NAMALWA (cell line): ENCODE results near the gene ACO2.
A peak's percentile ranks its signal among the peaks of the same experiment; 100 is the strongest.
"Not testable (repeated sequence)": the region's sequence is repeated elsewhere in the genome, so short reads cannot be mapped to it uniquely, and the experiment has no call there.

Source experiments
- DNase-seq: peaks from one replicate; pipeline ENCODE4 v3.0.0-alpha.2; 2015; ENCODE audit warnings: low spot score

Gene ACO2

DNA sequence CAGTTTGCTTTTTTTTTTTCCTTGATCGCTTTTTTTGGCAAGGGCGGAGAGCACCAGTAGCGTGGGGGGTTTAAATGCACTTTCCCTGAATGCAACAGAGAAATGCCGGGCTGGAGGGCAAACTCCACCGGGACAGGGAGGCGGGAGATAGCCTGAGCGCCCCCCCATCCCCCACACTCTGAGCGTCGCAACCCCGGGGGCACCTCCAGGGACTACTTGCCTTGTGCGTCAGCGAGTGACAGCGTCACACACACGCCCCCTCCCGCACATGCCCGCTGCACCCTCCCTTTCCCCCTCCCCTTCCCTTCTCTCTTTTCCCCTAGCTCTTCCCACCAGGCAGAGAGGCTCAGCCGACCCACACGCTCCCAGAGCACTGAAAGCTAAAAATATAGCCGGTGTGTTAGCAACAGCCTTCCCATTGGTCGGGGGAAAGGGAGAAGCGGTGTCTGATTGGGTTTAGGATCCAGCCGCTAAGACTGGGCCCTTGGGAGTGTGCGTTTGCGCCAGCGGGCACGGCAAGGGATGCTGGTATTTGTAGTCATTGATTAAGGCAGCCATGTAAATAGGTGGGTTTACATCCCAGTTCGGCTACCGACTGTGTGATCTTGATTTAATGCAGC, 20.6 kb upstream of the ACO2 start:
- peak; percentile 99 for DNase-seq

DNA sequence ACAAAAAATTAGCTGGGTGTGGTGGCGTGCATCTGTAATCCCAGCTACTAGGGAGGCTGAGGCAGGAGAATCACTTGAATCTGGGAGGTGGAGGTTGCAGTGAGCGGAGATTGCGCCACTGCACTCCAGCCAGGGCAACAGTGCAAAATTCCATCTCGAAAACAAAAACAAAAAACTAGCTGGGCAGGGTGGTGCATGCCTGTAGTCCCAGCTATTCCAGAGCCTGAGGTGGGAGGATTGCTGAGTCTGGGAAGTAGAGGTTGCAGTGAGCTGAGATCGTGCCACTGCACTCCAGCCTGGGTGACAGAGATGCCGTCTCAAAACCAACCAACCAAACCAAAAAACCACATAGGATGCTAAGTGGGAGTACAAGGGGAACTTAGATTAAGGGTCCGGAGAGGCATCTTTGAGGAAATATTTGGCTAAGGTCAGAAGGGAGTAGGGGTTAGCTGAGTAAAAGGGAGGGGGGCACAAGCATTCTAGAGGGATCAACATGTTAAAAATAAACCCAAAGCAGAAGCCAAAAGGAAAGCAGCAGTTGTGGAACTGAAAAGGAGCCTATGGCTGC, 10.7 kb upstream of the ACO2 start:
- no peak for DNase-seq

DNA sequence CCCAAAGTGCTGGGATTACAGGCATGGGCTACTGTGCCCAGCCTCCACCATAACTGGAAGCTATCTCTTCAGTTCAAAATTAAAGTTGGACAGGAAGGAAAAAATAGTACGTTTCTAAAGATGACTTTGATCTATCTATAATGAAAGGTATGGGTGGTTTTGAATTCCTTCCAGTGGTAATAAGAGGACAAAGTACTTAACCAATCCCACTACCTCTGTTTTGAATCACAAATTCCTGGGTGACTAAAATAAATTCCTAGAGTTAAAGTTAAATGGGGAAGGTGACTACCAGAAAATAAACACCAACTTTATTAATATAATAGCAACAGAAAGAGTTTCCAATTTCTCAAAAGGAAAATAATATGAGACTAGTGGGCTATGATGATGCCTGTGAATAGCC, 9.5 kb upstream of the ACO2 start:
- no peak for DNase-seq

DNA sequence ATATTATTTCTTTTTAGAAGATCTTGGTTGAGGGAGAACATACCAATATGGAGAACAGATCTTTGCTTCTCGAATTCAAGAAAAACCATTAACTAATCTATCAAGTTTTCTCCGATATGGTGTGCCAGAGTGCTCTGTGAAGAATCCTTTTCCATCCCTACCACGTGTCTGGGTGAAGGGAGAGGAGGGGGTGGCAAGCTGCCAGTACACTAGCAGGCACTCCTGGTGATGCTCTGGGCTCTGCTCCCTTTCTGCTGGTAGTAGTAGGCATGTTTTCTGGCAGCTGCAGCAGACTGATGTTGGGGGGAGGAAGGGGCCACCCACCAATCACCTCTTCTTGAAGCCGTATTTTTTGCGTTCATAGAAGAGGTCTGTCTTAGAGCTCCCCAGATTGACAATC, 8.8 kb upstream of the ACO2 start:
- DNase-seq: not testable (repeated sequence)

DNA sequence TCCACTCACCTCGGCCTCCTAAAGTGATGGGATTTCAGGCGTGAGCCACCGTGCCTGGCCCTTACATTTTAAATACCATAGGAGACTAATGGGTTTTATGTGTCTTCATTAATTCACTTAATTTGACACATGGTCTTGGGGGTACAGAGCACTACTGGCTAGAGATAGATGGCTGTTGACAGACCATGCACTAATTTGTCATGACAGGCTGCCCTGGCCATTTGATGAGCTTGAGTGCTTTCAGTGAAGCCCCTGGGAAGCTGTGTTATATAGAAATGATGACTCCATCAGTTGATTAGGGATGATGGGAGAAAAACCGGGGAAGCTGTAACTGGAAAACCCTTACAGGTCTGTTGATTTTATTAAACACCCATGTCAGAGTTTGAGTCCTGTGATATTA, 7.0 kb upstream of the ACO2 start:
- no peak for DNase-seq

DNA sequence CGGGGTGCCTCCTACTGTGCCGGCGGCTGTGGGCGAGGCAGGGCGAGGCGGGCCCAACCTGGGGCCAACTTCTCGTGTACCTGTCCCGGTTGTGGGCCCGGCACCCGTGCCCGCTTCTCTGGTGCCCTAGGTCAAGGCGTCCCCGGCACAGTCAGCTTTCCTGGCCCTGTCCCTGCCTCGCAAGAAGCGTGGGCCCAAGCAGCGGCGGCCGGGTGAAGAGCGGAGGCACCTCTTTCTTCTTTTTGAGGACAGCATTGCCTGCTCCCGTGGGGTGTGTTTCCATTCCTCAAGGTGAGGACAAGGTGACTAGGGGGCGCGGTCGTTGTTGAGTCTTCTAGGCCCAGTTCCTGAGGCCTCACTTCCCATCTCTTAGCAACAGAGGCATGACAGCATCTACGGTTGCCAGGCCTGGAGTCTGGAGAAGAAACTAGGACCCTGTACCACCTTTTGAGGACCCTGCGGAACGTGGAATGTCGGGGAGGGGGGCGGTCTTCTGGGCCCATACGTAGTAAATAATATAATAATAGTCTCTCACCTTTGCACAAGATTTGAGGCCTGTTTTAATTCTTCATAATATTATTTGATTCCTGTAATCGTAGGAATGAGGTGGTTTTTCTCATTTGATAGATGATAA, 418 bp downstream of the ACO2 start:
- peak; percentile 71 for DNase-seq

DNA sequence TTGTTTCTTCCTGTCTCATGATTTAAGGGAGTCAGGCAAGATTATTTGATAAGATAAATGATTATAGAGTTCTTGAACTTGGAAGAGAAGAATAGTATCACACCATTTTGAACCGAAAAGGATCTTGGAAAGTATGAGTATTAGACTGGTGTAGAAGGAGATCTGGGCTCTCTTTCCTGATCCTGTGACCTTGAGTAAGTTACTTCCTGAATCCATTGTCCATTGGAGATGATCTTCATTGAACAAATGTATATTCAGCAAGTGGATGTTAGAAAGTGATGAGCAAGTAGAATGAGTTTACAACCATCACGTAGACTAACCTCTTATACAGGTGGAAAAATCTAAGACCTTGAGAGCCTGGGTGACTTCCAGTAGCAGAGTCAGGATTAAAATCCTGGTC, 2.0 kb downstream of the ACO2 start:
- DNase-seq: no peak

DNA sequence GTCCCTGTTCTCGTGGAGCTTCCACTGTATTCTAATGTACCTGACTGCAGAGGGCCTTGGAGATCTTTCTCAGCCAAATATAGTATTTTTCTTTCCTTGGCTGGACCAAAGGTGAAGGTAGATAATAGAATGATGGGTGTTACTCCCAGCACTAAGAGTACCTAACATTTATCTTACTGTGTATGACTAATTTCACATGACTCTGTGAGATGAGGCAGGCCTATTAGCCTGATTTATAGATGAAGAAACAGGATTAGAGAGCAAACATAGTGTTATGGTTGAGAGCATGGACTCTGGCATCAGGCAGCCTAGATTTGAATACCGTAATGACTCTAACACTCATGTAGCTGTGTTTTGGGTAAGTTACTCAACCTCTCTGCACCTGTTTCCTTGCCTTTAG, 2.7 kb downstream of the ACO2 start:
- DNase-seq: no peak

DNA sequence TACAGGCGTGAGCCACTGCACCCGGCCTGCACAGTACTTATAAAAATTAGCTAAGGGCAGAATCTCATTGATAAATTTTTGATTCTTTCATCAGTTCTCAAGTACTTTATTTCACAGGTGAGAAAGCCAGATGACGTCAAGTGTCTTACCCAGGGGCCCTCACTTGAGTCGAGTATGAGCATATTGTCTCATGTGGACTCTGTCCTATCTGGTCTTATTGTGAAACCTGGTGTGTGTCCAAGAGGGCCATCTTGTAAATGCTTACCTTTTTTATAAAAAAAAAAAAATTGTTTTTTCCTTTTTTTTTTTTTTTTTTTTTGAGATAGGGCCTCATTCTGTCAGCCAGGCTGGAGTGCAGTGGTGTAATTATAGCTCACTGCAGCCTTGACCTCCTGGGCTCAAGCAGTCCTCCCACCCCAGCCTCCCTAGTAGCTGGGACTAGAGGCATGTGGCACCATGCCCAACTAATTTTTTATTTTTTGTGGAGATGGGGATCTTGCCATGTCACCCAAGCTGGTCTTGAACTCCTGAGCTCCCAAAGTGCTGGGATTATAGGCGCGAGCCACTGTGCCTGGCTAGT, 6.0 kb downstream of the ACO2 start:
- DNase-seq: no peak

DNA sequence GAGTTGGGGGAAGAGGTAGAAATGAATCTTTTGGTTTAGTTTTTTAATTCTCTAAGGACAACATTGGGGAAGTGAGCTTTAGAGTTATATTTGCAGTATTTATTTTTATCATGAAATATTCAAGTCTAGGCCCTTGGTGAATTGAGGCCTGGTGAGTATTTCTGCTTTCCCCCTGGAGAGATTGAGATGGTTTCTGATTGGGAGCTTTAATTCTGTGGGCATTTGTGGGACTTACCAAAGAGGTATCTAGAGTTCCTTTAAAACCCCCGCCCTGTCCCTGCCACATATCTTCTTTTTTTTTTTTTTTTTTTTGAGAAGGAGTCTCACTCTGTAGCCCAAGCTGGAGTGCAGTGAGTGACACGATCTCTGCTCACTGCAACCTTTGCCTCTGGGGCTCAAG, 9.6 kb downstream of the ACO2 start:
- DNase-seq: no peak

DNA sequence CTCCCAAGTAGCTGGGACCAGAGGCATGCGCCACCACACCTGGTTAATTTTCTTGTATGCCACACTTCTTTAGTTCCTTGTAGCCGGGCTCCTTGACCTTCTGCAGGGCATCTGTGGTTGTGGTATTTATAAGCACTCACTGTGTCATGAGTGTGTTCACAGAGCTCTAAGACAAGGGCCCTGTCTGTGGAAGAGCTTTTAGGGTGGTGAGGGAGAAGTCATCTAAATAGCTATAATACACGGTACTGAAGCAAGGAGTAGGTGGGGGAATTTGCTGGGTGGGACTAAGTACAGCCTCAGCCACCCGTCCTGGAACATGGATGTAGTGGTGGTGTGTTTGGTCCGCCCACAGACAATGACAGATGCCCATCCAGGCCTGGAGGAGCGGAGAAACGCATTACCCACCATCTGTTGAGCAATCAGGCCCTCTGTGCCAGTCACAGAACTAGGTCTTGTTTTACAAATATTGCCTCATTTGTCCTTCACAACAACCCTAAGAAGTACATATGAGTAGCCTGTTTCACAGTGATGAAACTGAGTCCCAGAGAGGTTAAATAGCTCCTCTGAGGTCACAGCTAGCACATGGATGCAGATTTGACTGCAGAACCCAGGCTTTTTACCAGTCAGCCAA, 10.1 kb downstream of the ACO2 start:
- DNase-seq: no peak

DNA sequence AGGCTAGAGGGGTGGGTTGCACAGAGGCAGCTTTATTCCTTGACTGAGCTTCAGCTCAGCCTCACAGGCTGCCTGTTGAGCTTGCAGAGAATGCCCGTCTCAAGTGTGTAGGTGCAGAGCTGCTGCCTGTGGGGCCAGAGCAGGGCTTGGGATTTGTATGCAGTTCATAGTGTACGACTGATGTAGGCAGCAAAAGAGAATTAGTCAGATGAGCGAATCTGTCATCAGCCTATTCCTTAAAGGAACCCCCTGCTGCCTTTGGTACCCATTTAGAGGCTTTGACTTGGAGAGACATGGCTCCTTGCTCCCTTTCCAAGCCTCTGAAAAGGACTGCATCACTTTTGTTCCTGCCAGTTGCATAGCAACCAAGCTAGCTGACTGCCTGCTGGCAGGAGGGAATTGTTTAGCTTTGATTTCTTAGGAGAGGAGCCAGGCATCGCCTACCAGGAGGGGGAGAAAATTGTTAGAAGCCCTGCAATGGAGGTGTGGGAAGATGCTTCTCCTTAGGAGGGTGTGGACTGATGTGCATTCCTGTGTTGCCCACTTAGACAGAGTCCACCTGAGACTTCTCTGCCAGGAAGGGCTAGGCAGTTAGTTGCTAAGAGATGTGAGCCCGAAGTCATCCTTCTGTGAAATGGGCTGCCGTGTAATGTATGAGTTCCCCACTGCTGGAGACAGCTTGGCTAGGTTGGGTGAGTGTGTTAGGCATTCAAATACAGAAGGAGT, 10.9 kb downstream of the ACO2 start:
- no peak for DNase-seq

DNA sequence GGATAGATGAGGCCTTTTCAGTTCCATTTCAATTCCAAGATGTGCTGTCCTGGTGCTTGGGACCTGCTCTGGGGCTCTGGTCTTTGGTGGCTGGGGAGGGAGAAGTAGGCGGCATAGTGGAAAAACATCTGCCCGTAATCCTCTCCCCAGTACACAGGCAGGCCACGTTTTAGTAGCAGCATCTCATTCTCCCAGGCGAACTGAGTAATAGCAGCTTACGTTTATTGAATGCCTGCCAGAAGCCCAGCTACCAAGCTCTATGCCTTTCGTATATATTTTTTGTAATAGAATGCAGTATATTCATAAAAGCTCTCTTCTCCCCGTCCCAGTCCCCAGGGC, 11.4 kb downstream of the ACO2 start:
- DNase-seq: no peak

DNA sequence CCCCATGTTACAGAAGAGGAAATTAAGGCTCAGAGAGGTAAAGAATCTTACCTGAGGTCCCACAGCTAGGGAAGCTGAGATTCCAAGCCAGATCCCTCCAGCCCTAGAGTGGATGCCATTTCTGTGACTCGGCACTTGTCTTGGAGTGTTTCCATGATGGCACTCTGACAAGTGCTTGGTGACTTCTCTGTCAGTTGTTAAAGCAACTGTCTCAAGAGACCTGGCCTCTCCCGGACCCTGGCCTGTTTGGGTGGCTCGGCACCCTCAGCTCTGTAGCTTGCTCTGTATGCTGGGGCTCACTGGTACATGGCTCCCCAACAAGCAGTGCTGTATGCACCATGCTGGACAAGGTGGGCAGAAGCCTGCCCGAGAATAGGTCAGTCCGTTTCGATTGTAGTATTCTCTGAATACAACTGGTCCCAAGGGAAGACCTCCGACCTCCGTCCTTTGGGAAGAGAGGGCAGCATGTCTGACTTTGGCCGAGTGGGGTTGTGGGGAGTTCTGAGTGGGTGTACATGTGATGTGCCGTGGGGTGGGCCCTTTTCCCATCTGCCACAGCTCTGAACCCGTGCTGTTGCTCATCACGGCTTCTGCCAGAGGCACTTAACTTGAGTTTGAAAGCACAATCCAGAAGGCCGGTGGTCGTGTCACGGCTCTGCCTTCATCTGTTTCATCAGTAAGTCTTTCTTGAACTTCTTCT, 12.4 kb downstream of the ACO2 start:
- DNase-seq: no peak

DNA sequence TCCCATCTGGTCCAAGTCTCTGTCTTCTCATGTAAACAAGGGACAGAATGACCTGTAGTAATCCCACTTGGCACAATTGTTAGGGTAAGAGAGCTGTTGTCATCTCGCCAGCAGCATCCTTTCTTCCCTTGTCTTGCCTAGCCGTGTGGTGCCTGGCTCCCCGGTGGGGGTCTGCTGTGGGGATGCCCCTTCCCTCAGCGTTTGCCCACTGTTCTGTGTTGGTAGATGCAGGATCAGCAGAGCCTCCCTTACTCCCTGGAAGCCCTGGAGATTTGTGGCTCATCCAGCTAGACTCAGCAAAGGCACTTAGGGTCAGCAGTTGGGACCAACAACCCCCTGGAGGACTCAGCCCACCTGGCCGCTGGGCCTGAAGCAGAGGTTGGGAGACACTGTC, 13.0 kb downstream of the ACO2 start:
- no peak for DNase-seq

DNA sequence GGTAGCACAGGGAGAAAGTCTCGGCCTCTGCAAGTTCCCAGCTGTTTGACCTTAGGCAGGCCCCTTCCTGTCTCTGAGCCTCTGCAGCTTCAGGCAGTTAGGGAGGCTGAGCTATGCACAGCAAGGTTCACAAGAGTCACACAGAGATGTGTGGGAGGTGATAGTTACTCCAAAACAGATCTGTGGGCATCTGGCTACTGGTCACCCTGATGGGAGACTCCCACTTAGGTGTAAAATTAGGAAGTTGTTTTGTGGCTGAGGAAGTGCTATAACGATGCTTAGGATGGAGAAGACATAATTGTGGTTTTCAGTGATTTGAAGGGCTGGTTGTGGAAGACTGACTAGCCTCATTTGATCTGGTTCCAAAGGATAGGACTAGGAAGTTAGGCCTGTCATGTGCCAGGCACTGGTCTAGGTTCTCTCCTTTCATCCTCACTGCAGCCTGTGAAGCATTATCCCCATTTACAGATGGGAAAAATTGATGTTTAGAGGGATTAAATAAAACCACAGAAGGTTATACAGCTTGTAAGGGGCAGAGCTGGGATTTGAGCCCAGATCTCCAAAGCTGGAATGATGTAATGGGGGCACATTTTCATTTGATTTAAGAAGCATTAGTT, 13.5 kb downstream of the ACO2 start:
- no peak for DNase-seq

DNA sequence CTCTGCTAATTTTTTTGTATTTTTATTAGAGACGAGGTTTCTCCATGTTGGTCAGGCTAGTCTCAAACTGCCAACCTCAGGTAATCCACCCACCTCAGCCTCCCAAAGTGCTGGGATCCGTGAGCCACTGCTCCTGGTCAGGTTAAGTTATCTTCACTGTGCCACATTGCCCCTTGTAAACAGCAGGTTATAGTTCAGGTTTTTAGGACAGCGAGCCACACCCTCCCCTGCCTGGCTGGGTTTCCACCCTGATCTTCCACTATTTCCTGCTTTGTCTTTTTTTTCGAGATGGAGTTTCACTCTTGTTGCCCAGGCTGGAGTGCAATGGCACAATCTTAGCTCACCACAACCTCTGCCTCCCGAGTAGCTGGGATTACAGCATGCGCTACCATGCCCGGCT, 16.1 kb downstream of the ACO2 start:
- no peak for DNase-seq

DNA sequence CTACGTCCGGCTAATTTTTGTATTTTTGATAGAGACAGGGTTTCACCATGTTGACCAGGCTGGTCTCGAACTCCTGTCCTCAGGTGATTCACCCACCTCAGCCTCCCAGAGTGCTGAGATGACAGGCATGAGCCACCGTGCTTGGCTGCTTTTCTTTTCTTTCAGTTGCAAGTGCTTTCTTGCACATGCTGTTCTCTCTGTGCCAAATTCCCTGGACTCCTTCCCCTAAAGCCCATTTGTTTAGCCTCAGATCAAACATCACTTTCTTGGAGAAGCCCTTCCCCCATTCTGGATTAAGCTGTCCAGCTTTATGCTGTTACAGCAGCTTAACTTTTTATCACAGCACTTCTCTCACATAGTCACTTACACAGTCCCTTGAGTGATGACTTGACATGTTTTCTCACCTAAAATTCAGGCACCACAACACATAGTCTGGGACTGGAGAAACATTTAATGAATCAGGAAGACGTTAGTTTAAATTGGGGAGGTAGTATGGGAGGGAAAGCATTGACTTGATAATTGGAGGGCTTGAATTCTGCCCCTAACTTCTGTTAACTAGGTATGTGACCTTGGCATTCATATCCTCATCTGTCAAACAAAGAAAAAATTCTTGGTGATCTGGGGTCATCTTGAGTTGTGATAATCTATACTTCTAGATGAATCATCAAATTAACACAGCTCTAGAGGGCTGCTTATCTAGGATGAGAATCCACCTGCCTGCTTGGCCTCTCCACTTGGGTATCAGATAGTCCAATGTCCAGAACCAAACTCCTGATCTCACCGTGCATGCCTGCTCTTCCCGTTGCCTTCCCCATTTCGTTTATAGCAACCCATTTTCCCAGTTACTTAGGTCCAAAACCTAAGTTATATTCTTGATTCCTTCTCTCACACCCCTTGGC, 18.4 kb downstream of the ACO2 start:
- no peak for DNase-seq

DNA sequence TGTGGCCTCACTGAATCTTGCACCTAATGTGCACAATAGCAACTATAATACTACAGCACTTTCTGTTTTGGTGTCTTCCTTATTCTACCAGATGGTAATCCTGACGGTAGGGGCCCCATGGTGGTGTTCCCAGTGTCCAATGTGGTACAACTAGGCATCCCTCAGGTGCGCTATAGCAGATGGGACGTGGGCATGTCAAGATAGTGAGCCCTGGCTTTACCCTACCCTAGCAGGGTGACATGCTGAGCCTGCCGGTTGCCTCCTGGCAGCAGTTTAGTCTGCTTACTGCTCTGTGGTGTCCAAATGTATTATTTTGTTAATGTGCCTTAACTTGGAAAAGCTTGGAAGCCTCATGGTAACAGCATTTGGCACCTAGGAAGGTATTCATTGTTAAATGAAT, 19.2 kb downstream of the ACO2 start:
- no peak for DNase-seq

DNA sequence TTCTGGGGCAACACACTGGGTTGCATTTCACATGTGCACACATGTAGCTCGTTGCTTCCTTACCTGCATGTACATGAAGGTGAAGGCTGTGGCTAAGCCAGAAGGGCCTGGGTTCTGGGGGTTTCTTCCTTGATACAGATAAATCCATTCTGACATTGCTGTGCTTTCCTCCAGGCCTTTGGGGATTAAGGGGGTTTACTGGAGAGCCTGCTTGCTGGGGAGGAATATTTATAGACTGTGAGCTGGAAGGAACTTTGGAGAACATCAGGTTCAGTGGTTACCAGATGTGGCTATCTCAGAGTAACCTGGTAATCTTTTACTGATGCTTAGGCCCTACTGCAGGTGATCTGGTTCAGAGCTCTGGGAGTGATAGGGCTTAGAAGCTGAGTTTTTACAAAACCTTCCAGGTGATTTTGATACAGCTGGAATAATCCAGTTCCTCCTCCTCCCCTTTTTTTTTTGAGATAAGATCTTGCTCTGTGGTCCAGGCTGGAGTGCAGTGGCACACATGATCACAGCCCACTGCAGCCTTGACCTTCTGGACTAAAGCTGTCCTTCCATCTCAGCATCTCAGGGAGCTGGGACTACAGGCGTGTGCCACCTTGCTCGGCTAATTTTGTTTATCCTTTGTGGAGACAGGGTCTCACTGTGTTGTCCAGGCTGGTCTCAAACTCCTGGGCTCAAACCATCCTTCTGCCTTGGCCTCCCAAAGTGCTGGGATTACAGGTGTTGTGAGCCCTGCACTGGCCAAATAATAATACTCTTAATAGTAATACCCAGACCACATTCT, 19.9 kb downstream of the ACO2 start:
- DNase-seq: no peak
